Neural cell (in vitro differentiated cells): ENCODE results near the gene MTF2.

ENCODE experiments used
- CTCF ChIP-seq: fragments of 450-650 bp; IDR thresholded peaks from 2 replicates; pipeline ENCODE4 v1.5.1; 2014; ENCODE audit warnings: antibody characterized with exemption, mild to moderate bottlenecking, moderate library complexity; ENCODE audit not compliant: poor library complexity, severe bottlenecking
- EZH2 ChIP-seq: fragments of 200-600, 300-800 bp; shearing (Covaris generic), sonication (generic); IDR thresholded peaks from 2 replicates; pipeline ENCODE4 v1.6.1; 2014; ENCODE audit warnings: antibody characterized with exemption, low read length, borderline replicate concordance, mild to moderate bottlenecking; ENCODE audit not compliant: insufficient read depth, poor library complexity, severe bottlenecking
- POLR2AphosphoS5 ChIP-seq: IDR thresholded peaks from 2 replicates; pipeline ENCODE4 v1.6.1; 2012
- RAD21 ChIP-seq: fragments of 450-650 bp; conservative IDR thresholded peaks from 2 replicates; pipeline ENCODE4 v1.6.1; 2014; ENCODE audit warnings: antibody characterized with exemption, mild to moderate bottlenecking, moderate library complexity

- TF ChIP-seq CTCF (no peak), POLR2AphosphoS5 (no peak), RAD21 (no peak), EZH2 (no peak)
Measured at GRCh38 chr1:93129507-93130099, 50.5 kb downstream of the MTF2 start.
